ENCODE data around the gene NUTM2D.
"Not testable (repeated sequence)": the region's sequence is repeated elsewhere in the genome, so short reads cannot be mapped to it uniquely, and the experiment has no call there.

DNA sequence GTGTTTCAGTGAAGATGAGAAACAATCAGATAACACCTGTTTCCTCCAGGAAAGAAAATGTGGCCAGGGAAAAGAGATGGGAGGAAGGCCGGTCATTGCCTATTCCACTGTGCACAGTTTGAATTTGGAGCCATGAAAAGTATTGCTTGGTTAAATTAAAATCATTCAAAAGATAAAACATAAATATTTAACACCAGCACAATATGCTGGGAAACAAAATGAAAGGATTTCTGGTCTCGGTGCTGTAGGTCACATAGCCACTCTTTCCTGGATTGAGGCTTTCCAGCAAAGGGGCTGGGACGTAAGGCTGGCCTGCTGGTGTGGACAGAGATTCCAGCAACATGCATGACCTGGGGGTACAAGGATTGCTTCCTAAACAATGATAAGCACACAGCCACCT lies at the start of gene NUTM2D:
- not testable (repeated sequence) for TF ChIP-seq YY1 (IDR thresholded peaks at IDR 0.05; ENCODE audit: low read depth); EP300 (IDR thresholded peaks at IDR 0.05; ENCODE audit: borderline replicate concordance)
- TF ChIP-seq, protein P1, sequence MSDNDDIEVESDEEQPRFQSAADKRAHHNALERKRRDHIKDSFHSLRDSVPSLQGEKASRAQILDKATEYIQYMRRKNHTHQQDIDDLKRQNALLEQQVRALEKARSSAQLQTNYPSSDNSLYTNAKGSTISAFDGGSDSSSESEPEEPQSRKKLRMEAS (IDR thresholded peaks at IDR 0.05) = not testable (repeated sequence)

Data from Ishikawa (cell line).